Activated CD4-positive, alpha-beta T cell treated with anti-CD3 and anti-CD28 coated beads, Interleukin-2, amount 10 ng/mL, durations not matched to agents 7 days and 5 days (primary cell): Measurements from ENCODE around the gene GLI1. TPM values are rescaled to one million over a fixed set of nuclear protein-coding genes. Genes with fewer than 3 reads are reported as not detected.
"Not testable (repeated sequence)": the region's sequence is repeated elsewhere in the genome, so short reads cannot be mapped to it uniquely, and the experiment has no call there.

Experiments used
- CTCF ChIA-PET: fragments of 350-600 bp; sonication (Branson Sonifier 250); formaldehyde crosslinking; loops from one replicate; lab custom pipeline; 2021; ENCODE audit warnings: antibody characterized with exemption; lab: Charles Lee
- POLR2A ChIA-PET: fragments of 350-600 bp; sonication (Branson Sonifier 250); formaldehyde crosslinking; loops from one replicate; lab custom pipeline; 2021; ENCODE audit warnings: antibody characterized with exemption; lab: Charles Lee
- DNase-seq: peaks from one replicate; pipeline ENCODE4 v3.0.0-alpha.2; 2020
- H3K27ac Mint-ChIP-seq: one replicate; pipeline ENCODE4 v1.8.0; 2021; ENCODE audit warnings: mild to moderate bottlenecking, moderate library complexity, mixed read lengths
- H3K27me3 Mint-ChIP-seq: one replicate; pipeline ENCODE4 v1.8.0; 2021; ENCODE audit warnings: mixed read lengths
- H3K36me3 Mint-ChIP-seq: one replicate; pipeline ENCODE4 v1.8.0; 2021; ENCODE audit warnings: low read depth, mixed read lengths
- H3K4me1 Mint-ChIP-seq: one replicate; pipeline ENCODE4 v1.8.0; 2021; ENCODE audit warnings: mixed read lengths
- H3K4me3 Mint-ChIP-seq: one replicate; pipeline ENCODE4 v1.8.0; 2021; ENCODE audit warnings: mild to moderate bottlenecking, moderate library complexity, mixed read lengths
- H3K9me3 Mint-ChIP-seq: one replicate; pipeline ENCODE4 v1.8.0; 2021; ENCODE audit warnings: mixed read lengths
- total RNA-seq, 2 experiments: library from RNA; stranded (reverse); gene quantifications; one replicate each; pipeline ENCODE4 v1.2.3, GENCODE V29; 2021

GLI1 gene
- total RNA-seq, 2 experiments from 2014 or later: 0.52 to 0.94 TPM

DNA sequence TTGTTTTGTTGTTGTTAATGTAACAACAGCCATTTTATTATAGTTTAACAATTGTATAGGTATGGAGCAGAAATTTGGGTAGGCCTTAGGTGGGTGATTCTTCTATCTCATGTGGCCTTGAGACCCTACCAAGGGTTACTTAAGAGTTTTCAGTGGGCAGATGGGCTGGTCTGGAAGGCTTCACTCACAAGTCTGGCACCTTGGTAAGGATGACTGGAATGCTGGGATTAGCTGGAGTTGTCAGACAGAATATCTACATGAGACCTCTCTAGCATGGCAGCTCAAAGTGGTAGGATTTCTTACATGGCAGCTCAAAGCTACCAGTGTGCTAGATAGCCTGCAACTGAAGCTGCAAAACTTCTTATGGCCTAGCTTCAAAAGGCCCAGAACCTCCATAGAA, 26.1 kb downstream of the GLI1 start:
- CTCF ChIA-PET: interaction anchor here (0.6 to 2.1 kb wide), 5 partner anchors 9 to 52 kb away, joined by 3 to 6 read pairs (median 3); no protein-coding TSS in a partner anchor
- POLR2A ChIA-PET: no interaction called here
- Mint-ChIP-seq H3K36me3 (peaks cover 21% of the 10 kb centered on the region), H3K9me3 (no peaks in the 10 kb centered on the region), H3K4me3 (no peak overlapping the region), H3K27me3 (no peaks in the 10 kb centered on the region), H3K27ac (peak overlapping the region; percentile 42), H3K4me1 (peaks cover 40% of the 10 kb centered on the region)
- no peak for DNase-seq

DNA sequence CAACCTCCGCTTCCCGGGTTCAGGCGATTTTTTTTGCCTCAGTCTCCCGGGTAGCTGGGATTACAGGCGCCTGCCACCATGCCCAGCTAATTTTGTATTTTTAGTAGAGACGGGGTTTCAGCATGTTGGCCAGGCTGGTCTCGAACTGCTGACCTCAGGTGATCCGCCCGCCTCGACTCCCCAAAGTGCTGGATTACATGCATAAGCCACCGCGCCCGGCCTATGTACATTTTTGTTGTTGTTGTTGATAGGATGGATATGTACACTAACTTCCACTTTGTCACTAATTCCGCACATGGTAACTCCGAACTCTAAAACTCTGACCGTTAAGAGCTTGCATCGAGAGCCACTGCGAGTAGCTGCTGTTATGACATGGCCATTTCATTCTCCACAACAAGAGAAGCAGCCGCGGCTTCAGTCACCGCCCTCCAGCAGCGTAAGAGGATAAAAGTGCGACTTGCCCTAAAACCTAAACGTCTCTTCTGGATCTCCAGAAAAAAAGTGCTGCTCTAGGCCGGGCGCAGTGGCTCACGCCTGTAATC, 27.5 kb downstream of the GLI1 start:
- peak overlapping the region; percentile 91 for H3K27ac Mint-ChIP-seq
- H3K4me3 Mint-ChIP-seq: peak overlapping the region; percentile 91
- no peaks in the 10 kb centered on the region for H3K9me3 Mint-ChIP-seq
- POLR2A ChIA-PET: no interaction called here
- H3K36me3 Mint-ChIP-seq: peaks cover 33% of the 10 kb centered on the region
- no peak for DNase-seq
- H3K27me3 Mint-ChIP-seq: no peaks in the 10 kb centered on the region
- CTCF ChIA-PET: interaction anchor here (0.6 to 1.0 kb wide), 4 partner anchors 8 to 31 kb away, joined by 3 to 5 read pairs (median 4); partner anchors contain the start of gene GLI1
- H3K4me1 Mint-ChIP-seq: peaks cover 34% of the 10 kb centered on the region

DNA sequence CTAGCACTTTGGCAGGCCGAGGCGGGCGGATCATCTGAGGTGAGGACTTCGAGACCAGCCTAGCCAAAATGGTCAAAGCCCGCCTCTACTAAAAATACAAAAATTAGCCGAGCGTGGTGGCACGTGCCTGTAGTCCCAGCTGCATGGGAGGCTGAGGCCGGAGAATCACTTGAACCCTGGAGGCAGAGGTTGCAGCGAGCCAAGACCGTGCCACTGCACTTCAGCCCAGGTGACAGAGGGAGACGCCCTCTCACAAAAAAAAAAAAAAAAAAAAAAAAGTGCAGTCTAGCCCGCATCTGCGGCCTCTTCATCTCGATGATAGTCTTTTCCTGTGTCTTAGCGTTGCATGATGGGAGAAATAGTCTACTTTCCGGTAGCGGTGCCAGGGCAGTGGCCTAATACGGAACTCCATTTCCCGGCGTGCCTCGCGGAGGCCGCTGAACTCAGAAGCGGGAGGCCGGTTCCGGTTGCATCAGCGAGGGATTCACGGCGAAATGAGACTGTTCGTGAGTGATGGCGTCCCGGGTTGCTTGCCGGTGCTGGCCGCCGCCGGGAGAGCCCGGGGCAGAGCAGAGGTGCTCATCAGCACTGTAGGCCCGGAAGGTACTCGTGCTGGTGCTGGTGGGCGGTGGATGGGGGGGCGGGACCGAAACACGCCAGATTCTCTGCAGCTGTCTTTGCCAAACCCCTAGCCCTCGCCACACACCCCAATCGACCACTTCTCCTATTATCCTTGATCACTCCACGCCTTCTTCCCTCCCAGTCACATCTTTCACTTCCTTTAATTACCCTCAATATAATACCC, 28.2 kb downstream of the GLI1 start, which contains the start of gene MARS1:
Gene MARS1, plus strand, starts transcription at position 472 of the 805 bp plus-strand sequence. Its CDS starts 23 bp downstream, at position 495.
- H3K4me1 Mint-ChIP-seq: peaks cover 35% of the 10 kb centered on the region
- H3K36me3 Mint-ChIP-seq: peaks cover 37% of the 10 kb centered on the region
- H3K27ac Mint-ChIP-seq: peak within 1 kb of the TSS; percentile 91
- ChIA-PET POLR2A (no interaction called here), CTCF (interaction anchor here (1.0 kb wide), 1 partner anchor 29 kb away, joined by 5 read pairs; the partner anchor contains the start of gene GLI1)
- no peaks in the 10 kb centered on the region for H3K27me3 Mint-ChIP-seq
- H3K4me3 Mint-ChIP-seq: peak within 1 kb of the TSS; percentile 91
- no peaks in the 10 kb centered on the region for H3K9me3 Mint-ChIP-seq
- peak; percentile 96 for DNase-seq

DNA sequence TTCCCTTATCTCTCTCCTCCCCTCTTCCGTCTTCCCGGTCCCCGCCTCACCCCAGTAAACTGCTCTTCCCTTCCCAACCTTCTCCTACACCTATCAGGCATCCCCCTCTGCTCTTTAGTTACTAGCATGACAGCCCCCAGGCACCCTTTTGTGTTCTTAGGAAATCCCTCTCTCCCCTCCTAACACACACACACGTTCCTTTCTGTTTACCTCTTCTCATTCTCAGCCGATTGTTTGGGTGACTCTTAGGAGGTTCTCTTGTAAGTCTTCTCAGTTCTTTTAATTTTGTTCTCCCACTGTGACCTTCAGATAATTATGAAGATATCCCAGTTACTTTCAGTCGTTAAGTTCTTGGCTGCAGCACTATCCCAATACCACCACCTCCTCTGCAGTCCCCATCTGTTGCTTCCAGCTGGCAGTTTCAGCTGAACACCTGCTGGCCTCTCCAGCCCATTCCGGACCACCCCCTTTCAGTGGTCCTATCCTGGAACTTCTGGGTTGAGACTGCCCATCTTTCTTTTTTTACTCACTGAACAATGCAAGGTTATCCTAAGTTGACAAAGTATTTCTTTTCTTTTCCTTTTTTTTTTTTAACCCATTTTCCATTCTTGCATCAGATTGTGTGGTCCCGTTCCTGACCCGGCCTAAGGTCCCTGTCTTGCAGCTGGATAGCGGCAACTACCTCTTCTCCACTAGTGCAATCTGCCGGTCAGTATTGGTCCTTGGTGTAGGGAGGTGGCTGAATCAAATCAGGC, 29.0 kb downstream of the GLI1 start:
- peaks cover 39% of the 10 kb centered on the region for H3K36me3 Mint-ChIP-seq
- peak overlapping the region; percentile 91 for H3K27ac Mint-ChIP-seq
- no peaks in the 10 kb centered on the region for H3K27me3 Mint-ChIP-seq
- H3K4me3 Mint-ChIP-seq: peak overlapping the region; percentile 91
- no peak for DNase-seq
- POLR2A ChIA-PET: no interaction called here
- no peaks in the 10 kb centered on the region for H3K9me3 Mint-ChIP-seq
- H3K4me1 Mint-ChIP-seq: peaks cover 31% of the 10 kb centered on the region
- CTCF ChIA-PET: interaction anchor here (0.6 to 1.0 kb wide), 2 partner anchors 28 to 1332 kb away, joined by 3 to 4 read pairs; no protein-coding TSS in a partner anchor

DNA sequence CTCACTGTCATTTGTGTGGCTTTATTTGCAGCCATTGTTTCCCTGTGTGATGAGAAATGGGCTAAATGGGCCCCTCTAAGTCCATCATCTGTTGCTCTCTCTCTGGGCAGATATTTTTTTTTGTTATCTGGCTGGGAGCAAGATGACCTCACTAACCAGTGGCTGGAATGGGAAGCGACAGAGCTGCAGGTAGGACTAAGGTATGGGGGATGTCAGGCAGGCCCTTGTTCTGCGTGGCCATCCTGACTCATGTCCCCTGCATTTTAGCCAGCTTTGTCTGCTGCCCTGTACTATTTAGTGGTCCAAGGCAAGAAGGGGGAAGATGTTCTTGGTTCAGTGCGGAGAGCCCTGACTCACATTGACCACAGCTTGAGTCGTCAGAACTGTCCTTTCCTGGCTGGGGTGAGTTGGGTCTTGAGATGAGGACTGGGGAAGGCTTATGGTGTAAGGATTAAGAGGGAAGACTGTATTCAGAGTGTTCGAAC, 29.6 kb downstream of the GLI1 start:
- H3K4me1 Mint-ChIP-seq: peaks cover 31% of the 10 kb centered on the region
- POLR2A ChIA-PET: no interaction called here
- CTCF ChIA-PET: interaction anchor here (0.6 to 1.0 kb wide), 2 partner anchors 27 to 1333 kb away, joined by 3 to 4 read pairs; no protein-coding TSS in a partner anchor
- no peak for DNase-seq
- peaks cover 39% of the 10 kb centered on the region for H3K36me3 Mint-ChIP-seq
- no peaks in the 10 kb centered on the region for H3K27me3 Mint-ChIP-seq
- H3K27ac Mint-ChIP-seq: peak overlapping the region; percentile 91
- H3K4me3 Mint-ChIP-seq: peak overlapping the region; percentile 91
- no peaks in the 10 kb centered on the region for H3K9me3 Mint-ChIP-seq

DNA sequence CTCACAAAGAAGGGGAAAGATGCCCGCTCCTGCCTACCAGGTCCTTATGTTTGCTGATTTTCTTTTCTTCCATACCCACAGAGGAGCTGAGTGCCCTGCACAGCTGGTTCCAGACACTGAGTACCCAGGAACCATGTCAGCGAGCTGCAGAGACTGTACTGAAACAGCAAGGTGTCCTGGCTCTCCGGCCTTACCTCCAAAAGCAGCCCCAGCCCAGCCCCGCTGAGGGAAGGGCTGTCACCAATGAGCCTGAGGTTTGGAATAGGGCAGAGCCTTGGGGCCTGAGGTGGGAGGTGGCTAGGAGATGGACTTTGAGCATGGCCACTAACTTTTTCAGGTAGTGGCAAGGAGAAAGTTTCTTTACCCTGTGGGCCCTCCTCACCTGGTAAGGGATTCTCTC, 30.5 kb downstream of the GLI1 start:
- POLR2A ChIA-PET: no interaction called here
- peaks cover 31% of the 10 kb centered on the region for H3K4me1 Mint-ChIP-seq
- CTCF ChIA-PET: interaction anchor here (1.0 to 1.5 kb wide), 6 partner anchors 8 to 27 kb away, joined by 3 to 5 read pairs (median 4); no protein-coding TSS in a partner anchor
- H3K27ac Mint-ChIP-seq: no peak overlapping the region
- DNase-seq: no peak
- H3K4me3 Mint-ChIP-seq: no peak overlapping the region
- H3K36me3 Mint-ChIP-seq: peaks cover 43% of the 10 kb centered on the region
- no peaks in the 10 kb centered on the region for H3K27me3 Mint-ChIP-seq
- H3K9me3 Mint-ChIP-seq: no peaks in the 10 kb centered on the region

DNA sequence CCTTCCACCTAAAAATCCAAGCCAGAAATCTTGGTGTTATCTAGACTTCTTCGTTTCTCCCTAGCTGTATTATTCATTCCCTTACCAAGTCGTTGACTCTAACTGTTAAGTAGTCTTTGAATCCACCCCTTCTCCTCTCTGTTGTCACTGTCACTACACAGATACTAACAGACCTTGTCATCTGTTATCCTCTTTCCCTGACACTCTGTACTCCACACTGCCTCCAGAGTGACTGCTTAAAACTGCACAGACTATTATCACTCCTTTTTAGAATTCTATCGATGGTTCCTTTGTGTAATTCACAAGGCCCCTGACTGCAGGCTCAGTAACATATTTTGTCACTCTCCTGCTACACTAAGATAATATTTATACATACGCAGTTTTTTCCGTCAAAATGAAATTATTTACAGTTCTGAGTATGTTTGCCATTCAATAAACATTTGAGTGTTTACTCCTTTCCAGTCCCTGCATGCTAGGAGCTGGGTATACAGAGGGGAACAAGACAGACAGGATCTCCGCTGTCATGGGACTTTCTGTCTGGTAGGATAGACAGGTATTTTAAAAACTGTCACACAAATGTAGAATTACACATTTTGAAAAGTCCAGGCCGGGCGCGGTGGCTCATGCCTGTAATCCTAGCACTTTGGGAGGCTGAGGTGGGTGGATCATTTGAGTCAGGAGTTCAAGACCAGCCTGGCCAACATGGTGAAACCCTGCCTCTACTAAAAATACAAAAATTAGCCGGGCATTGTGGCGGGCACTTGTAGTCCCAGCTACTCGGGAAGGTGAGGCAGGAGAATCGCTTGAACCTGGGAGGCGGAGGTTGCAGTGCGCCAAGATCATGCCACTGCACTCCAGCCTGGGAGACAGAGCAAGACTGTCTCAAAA, 32.1 kb downstream of the GLI1 start:
- CTCF ChIA-PET: interaction anchor here (1.0 to 1.5 kb wide), 5 partner anchors 9 to 33 kb away, joined by 3 to 4 read pairs (median 4); no protein-coding TSS in a partner anchor
- H3K27ac Mint-ChIP-seq: peak overlapping the region; percentile 51
- H3K4me3 Mint-ChIP-seq: no peak overlapping the region
- peak; percentile 30 for DNase-seq
- H3K4me1 Mint-ChIP-seq: peaks cover 31% of the 10 kb centered on the region
- no peaks in the 10 kb centered on the region for H3K9me3 Mint-ChIP-seq
- H3K36me3 Mint-ChIP-seq: peaks cover 49% of the 10 kb centered on the region
- POLR2A ChIA-PET: no interaction called here
- no peaks in the 10 kb centered on the region for H3K27me3 Mint-ChIP-seq

DNA sequence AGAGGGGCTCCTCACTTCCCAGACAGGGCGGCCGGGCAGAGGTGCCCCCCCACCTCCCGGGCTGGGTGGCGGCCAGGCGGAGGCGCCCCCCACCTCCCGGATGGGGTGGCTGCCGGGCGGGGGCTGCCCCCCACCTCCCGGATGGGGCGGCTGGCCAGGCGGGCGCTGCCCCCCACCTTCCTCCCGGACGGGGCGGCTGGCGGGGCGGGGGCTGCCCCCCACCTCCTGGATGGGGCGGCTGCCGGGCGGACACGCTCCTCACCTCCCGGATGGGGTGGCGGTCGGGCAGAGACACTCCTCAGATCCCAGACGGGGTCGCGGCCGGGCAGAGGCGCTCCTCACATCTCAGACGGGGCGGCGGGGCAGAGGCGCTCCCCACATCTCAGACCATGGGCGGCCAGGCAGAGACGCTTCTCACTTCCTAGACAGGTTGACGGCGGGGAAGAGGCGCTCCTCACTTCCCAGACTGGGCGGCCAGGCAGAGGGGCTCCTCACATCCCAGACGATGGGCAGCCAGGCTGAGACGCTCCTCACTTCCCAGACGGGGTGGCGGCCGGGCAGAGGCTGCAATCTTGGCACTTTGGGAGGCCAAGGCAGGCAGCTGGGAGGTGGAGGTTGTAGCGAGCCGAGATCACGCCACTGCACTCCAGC, 35.6 kb downstream of the GLI1 start:
- H3K4me3 Mint-ChIP-seq, DNase-seq, H3K27me3 Mint-ChIP-seq, POLR2A ChIA-PET, H3K9me3 Mint-ChIP-seq, CTCF ChIA-PET, H3K4me1 Mint-ChIP-seq: not testable (repeated sequence)
- Mint-ChIP-seq H3K27ac (peak overlapping the region; percentile 50), H3K36me3 (peaks cover 62% of the 10 kb centered on the region)

DNA sequence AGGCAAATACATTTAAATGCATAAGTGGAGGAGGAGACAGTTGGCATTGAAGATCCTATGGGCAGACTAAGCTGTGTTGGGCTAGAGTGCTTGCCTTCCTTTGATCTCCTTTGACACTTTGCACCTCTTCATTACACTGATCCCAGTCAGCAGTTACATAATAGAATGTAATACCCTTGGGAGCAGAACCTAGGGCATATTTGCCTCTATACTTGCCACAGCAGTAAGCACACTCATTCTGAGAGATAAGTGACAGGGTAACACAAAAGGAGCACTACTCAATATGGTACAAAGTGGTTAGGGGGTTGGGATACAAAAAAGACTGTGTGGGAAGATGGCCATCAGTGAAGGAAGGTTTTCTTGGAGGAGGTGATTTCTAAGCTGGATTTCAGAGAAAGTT, 37.2 kb downstream of the GLI1 start:
- H3K9me3 Mint-ChIP-seq: no peaks in the 10 kb centered on the region
- H3K27me3 Mint-ChIP-seq: no peaks in the 10 kb centered on the region
- CTCF ChIA-PET: interaction anchor here (1.0 to 1.7 kb wide), 4 partner anchors 16 to 129 kb away, joined by 3 to 6 read pairs (median 3); no protein-coding TSS in a partner anchor
- no peak for DNase-seq
- H3K4me3 Mint-ChIP-seq: no peak overlapping the region
- peaks cover 3% of the 10 kb centered on the region for H3K4me1 Mint-ChIP-seq
- H3K27ac Mint-ChIP-seq: no peak overlapping the region
- POLR2A ChIA-PET: no interaction called here
- H3K36me3 Mint-ChIP-seq: peaks cover 63% of the 10 kb centered on the region

DNA sequence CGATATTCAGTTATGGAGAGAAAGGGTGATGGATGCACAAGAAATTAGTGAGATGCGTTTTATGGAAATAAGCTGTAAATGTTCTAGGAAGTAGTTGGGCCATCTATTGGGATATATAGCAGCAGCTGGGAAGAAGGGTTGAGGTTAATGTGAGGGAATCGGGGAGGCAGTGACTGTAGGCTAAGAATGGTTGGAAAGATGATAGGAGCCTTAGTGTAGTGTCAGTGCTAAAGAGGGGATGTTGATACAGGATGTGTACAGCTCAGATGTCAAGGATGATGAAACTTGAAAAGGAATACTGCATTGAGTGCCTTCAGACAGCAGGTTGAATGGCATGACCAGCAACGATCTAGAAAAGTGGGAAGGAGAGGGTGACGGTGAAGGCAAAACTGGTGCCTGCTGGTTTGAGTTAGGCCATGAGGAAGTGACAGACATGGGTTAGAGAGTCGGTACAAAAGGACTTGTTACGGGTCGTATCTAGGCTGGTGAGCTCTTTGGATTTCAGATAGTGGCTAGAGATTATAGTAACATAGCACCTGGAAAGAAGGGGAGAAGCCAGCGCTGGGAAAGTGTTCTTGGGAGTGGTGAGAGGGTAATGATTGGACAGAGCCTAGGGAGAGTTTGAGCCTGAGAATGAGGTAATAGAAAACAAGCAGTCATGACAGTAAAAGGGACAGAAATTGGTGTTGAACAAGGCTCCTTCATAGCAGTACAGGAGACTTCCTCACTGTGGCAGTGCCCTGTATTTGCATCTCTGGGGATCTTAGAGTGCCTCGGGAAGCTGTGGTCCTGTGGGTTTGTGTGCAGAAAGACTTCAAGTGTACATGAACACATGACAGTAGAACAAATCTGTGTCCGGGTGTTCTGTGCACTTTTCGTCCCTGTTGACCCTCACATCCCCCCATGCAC, 37.9 kb downstream of the GLI1 start:
- CTCF ChIA-PET: interaction anchor here (1.0 to 1.7 kb wide), 4 partner anchors 15 to 39 kb away, joined by 3 to 6 read pairs (median 3); no protein-coding TSS in a partner anchor

More for the DNA sequence above, 37.9 kb downstream of the GLI1 start:
- no peaks in the 10 kb centered on the region for H3K9me3 Mint-ChIP-seq
- H3K36me3 Mint-ChIP-seq: peaks cover 63% of the 10 kb centered on the region
- no peak for DNase-seq
- H3K4me3 Mint-ChIP-seq: no peak overlapping the region
- POLR2A ChIA-PET: no interaction called here
- no peaks in the 10 kb centered on the region for H3K27me3 Mint-ChIP-seq
- H3K4me1 Mint-ChIP-seq: peaks cover 3% of the 10 kb centered on the region
- H3K27ac Mint-ChIP-seq: no peak overlapping the region
